OCI-LY7 (cell line): ENCODE results near the gene C1QL4. TPM values are rescaled to one million over a fixed set of nuclear protein-coding genes. Genes with fewer than 3 reads are reported as not detected.
"Not testable (repeated sequence)": the region's sequence is repeated elsewhere in the genome, so short reads cannot be mapped to it uniquely, and the experiment has no call there.

Source experiments
- BruUV-seq: library from RNA; stranded (reverse); fragments of 400-500 nt; replicated peaks from 2 replicates; lab custom pipeline; 2021; lab: Mats Ljungman, UMichigan
- CTCF ChIA-PET: fragments of 300-600 bp; sonication (Branson Sonifier 250); formaldehyde crosslinking; loops from one replicate; lab custom pipeline; 2022; ENCODE audit warnings: antibody characterized with exemption; ENCODE audit not compliant: unreplicated experiment; lab: Charles Lee
- POLR2A ChIA-PET: fragments of 300-600 bp; sonication (Branson Sonifier 250); formaldehyde crosslinking; loops from one replicate; lab custom pipeline; 2022; ENCODE audit warnings: antibody characterized with exemption; lab: Charles Lee
- DNase-seq: peaks from one replicate; pipeline ENCODE4 v3.0.0-alpha.2; 2015; ENCODE audit warnings: low spot score
- H2AFZ ChIP-seq: fragments of 200-600 bp; sonication (generic), shearing (Covaris generic); 2 replicates; pipeline ENCODE4 v1.6.1; 2014; ENCODE audit warnings: mild to moderate bottlenecking, antibody characterized with exemption, low read length, moderate library complexity
- H3K27ac ChIP-seq: fragments of 200-600 bp; sonication (generic); 2 replicates; pipeline ENCODE4 v1.5.1; 2014; ENCODE audit warnings: mixed run types, low read depth, mild to moderate bottlenecking, moderate library complexity, low read length, inconsistent platforms; ENCODE audit not compliant: poor library complexity, severe bottlenecking
- H3K36me3 ChIP-seq: fragments of 200-600 bp; sonication (generic); 2 replicates; pipeline ENCODE4 v1.6.1; 2014; ENCODE audit warnings: mild to moderate bottlenecking, antibody characterized with exemption, low read length, moderate library complexity, mixed read lengths; ENCODE audit not compliant: insufficient read depth
- H3K4me1 ChIP-seq: fragments of 200-600 bp; sonication (generic); 2 replicates; pipeline ENCODE4 v1.5.1; 2014; ENCODE audit warnings: mild to moderate bottlenecking, low read length; ENCODE audit not compliant: insufficient read depth, poor library complexity, severe bottlenecking
- H3K4me2 ChIP-seq: fragments of 200-600 bp; sonication (generic); 2 replicates; pipeline ENCODE4 v1.6.1; 2014; ENCODE audit warnings: mild to moderate bottlenecking, low read length
- H3K4me3 ChIP-seq: fragments of 200-600 bp; sonication (generic); 2 replicates; pipeline ENCODE4 v1.5.1; 2014; ENCODE audit warnings: mild to moderate bottlenecking, low read depth, low read length; ENCODE audit not compliant: poor library complexity, severe bottlenecking
- H3K79me2 ChIP-seq: fragments of 200-600 bp; sonication (generic); 2 replicates; pipeline ENCODE4 v1.6.1; 2016; ENCODE audit warnings: low read depth, mild to moderate bottlenecking, low read length, moderate library complexity, mixed read lengths; ENCODE audit not compliant: insufficient read depth
- H3K9me2 ChIP-seq: fragments of 200-600 bp; sonication (generic); 2 replicates; pipeline ENCODE4 v1.6.1; 2016; ENCODE audit warnings: mild to moderate bottlenecking, low read length, mixed read lengths; ENCODE audit not compliant: insufficient read depth
- H3K9me3 ChIP-seq: fragments of 200-600 bp; sonication (generic); 2 replicates; pipeline ENCODE4 v1.6.1; 2014; ENCODE audit warnings: mild to moderate bottlenecking, mixed run types, low read length, mixed read lengths
- H4K20me1 ChIP-seq: fragments of 200-600 bp; sonication (generic); 2 replicates; pipeline ENCODE4 v1.6.1; 2014; ENCODE audit warnings: mild to moderate bottlenecking, antibody characterized with exemption, low read length, moderate library complexity, mixed read lengths; ENCODE audit not compliant: insufficient read depth
- CTCF ChIP-seq: fragments of 200-600 bp; sonication (generic); conservative IDR thresholded peaks from 2 replicates; pipeline ENCODE4 v1.5.1; 2014; ENCODE audit warnings: mild to moderate bottlenecking, antibody characterized with exemption, low read length, moderate library complexity, mixed read lengths
- EZH2phosphoT487 ChIP-seq: fragments of 200-600 bp; sonication (generic); IDR thresholded peaks from 2 replicates; pipeline ENCODE4 v1.6.1; 2018; ENCODE audit warnings: low read depth, borderline replicate concordance, mild to moderate bottlenecking, mixed run types, antibody characterized with exemption, low read length, moderate library complexity, mixed read lengths
- intact Hi-C: fragments of 100-400 bp; cut with micrococcal nuclease; formaldehyde crosslinking; loops from one replicate; pipeline ENCODE4 v1.10.0; 2022; ENCODE audit not compliant: unreplicated experiment
- total RNA-seq, 2 experiments: library from RNA; depleted of rRNA in 1 of 2; stranded (reverse); fragments of >200 nt in 1 of 2; shearing (Covaris generic) in 1 of 2; gene quantifications; 2 replicates each; pipeline ENCODE4 v1.2.3, GENCODE V29; 2014 to 2022

Gene C1QL4
- total RNA-seq, 2 experiments from 2014 or later, result 0.19 TPM; not detected in 1

GRCh38 chr12:49322708-49323523 is 14.1 kb downstream of the C1QL4 start, which contains the start of gene TROAP:
Gene TROAP, plus strand, starts transcription at chr12:49323255. Its CDS starts 354 bp downstream, at chr12:49323609.
- Histone ChIP-seq H3K9me3 (no peaks in the 10 kb centered on the region), H3K36me3 (peaks cover 42% of the 10 kb centered on the region), H4K20me1 (no peaks in the 10 kb centered on the region), H3K4me1 (peaks cover 24% of the 10 kb centered on the region), H3K9me2 (no peaks in the 10 kb centered on the region), H3K4me2 (peak within 1 kb of the TSS; percentile 88), H3K79me2 (peaks cover 16% of the 10 kb centered on the region; the same call in 1 of the 2 replicates), H3K4me3 (peak within 1 kb of the TSS; percentile 91), H3K27ac (peak within 1 kb of the TSS; percentile 61), H2AFZ (peak within 1 kb of the TSS; percentile 62)
- intact Hi-C loops, result loop anchor here (2.0 kb wide), 1 partner anchor 58 kb away; the partner anchor contains the start of gene TUBA1C
- TF ChIP-seq CTCF (no peak), EZH2phosphoT487 (no peak)
- ChIA-PET POLR2A (interaction anchor here (0.6 to 2.0 kb wide), 18 partner anchors 9 to 418 kb away, joined by 3 to 13 read pairs (median 3); partner anchors contain the start of genes C1QL4, SPATS2, TMBIM6 and TUBA1B), CTCF (interaction anchor here (0.5 to 1.3 kb wide), 7 partner anchors 8 to 466 kb away, joined by 3 to 6 read pairs (median 3); no protein-coding TSS in a partner anchor)
- no TSS peak for BruUV-seq
- DNase-seq, result peak; percentile 99

GRCh38 chr12:49322367-49322707 is 14.7 kb downstream of the C1QL4 start:
- DNase-seq, result no peak
- peak overlapping the region; percentile 91 for H3K4me3 ChIP-seq
- H3K9me3 ChIP-seq, result no peaks in the 10 kb centered on the region
- H3K9me2 ChIP-seq, result no peaks in the 10 kb centered on the region
- peak overlapping the region; percentile 30 for H3K27ac ChIP-seq
- H3K36me3 ChIP-seq, result peaks cover 38% of the 10 kb centered on the region
- peak overlapping the region; percentile 67 for H3K4me2 ChIP-seq
- ChIA-PET POLR2A (interaction anchor here (0.9 to 2.0 kb wide), 11 partner anchors 9 to 231 kb away, joined by 3 to 13 read pairs (median 3); partner anchors contain the start of genes C1QL4 and SPATS2), CTCF (interaction anchor here (0.7 to 1.3 kb wide), 4 partner anchors 21 to 316 kb away, joined by 3 to 5 read pairs (median 4); no protein-coding TSS in a partner anchor)
- peak overlapping the region; percentile 52 for H2AFZ ChIP-seq
- TSS peak; percentile 98 for BruUV-seq
- no peaks in the 10 kb centered on the region for H4K20me1 ChIP-seq
- H3K4me1 ChIP-seq, result peaks cover 24% of the 10 kb centered on the region
- TF ChIP-seq CTCF (no peak), EZH2phosphoT487 (no peak)
- peaks cover 16% of the 10 kb centered on the region; the same call in 1 of the 2 replicates for H3K79me2 ChIP-seq
- intact Hi-C loops, result loop anchor here (2.0 kb wide), 1 partner anchor 58 kb away; the partner anchor contains the start of gene TUBA1C

GRCh38 chr12:49320411-49321103 is 16.4 kb downstream of the C1QL4 start:
- DNase-seq, H3K27ac ChIP-seq, H2AFZ ChIP-seq, H4K20me1 ChIP-seq, BruUV-seq, intact Hi-C loops, CTCF ChIA-PET, H3K4me3 ChIP-seq, H3K9me3 ChIP-seq, H3K9me2 ChIP-seq, H3K4me2 ChIP-seq: not testable (repeated sequence)
- Histone ChIP-seq H3K36me3 (peaks cover 20% of the 10 kb centered on the region), H3K79me2 (peaks cover 16% of the 10 kb centered on the region; the same call in 1 of the 2 replicates), H3K4me1 (peaks cover 23% of the 10 kb centered on the region)
- POLR2A ChIA-PET, result interaction anchor here (0.6 kb wide), 1 partner anchor 190 kb away, joined by 3 read pairs; no protein-coding TSS in a partner anchor

- H3K4me2 ChIP-seq, H3K27ac ChIP-seq, intact Hi-C loops, H2AFZ ChIP-seq, H3K9me3 ChIP-seq, BruUV-seq, H4K20me1 ChIP-seq, H3K36me3 ChIP-seq, CTCF ChIA-PET, H3K79me2 ChIP-seq, H3K9me2 ChIP-seq, H3K4me3 ChIP-seq, DNase-seq, POLR2A ChIA-PET, H3K4me1 ChIP-seq: not testable (repeated sequence)
Observed at GRCh38 chr12:49317118-49317517, 19.9 kb downstream of the C1QL4 start.
